HG03460 (cell line): ENCODE data around the gene NMS.

Experiments used
- ATAC-seq: cut with Tn5 transposase; IDR thresholded peaks from one replicate; pipeline ENCODE4 v1.9.1; 2021; ENCODE audit not compliant: unreplicated experiment

Gene NMS

DNA sequence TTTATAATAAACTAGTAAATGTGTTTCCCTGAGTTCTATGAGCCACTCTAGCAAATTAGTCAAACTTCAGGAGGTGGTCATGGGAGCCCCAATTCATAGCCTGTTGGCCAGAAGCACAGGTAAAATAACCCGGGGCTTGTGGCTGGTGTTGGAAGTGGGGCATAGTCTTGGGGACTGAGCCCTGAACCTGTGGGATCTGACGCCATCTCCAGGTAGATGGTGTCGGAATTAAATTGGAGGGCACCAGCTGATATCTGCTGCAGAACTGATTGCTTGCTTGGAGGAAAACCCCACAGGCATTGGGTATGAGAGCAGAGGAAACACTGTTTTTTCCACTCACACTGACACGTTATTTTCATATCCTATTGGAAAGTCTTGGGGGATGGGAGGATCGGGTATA lies 14.1 kb downstream of the NMS start:
- ATAC-seq: no peak

DNA sequence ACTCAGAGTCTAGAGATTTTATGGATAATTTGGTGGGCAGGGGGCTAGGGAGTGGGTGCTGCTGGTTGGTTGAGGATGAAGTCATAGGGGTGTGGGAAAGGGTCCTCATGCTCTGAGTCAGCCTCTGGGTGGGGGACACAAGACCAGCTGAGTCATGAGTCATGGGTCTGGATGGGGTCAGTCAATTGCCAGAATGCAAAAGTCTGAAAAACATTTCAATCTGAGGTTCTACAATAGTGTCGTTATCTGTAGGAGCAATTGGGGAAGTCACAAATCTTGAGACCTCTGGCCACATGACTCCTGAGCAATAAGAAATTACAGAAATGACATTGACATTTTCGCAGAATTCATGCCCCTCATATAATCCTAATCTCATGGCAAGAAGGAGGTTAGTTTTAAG lies 15.1 kb downstream of the NMS start:
- ATAC-seq: no peak

DNA sequence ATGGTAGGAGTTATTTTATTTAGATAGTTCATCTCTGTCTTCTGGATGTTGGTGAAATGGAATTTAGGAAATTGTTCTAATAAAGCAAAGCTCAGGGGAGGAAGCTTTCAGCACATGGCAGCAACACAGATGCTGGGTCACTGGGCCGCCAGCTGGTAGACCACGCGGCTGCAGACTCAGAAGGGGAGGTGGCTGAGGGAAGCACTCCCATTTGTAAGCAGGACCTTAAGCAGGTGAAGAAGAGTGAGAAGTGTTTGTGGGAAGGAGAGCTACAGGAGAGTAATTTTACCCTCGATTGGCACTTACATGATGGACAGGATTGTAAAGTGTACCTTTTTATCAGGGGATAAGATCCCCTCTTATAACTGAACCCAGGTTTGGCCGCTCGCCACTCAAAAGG lies 24.4 kb downstream of the NMS start:
- ATAC-seq: no peak

DNA sequence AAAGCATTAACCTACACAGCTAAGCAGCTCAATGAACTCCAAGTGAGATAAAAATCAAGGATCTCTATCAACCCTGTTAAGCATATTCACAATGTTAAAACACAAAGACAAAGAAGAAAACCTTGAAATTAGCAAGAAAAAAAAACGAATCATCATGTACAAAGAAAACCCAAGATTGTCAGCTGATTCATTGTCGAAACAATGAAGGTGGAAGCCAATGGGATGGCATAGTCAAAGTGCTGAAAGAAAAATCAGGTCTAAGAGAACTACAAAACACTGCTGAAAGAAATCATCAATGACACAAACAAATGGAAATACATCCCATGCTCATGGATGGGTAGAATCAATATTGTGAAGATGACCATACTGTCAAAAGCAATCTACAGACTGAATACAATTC lies 32.5 kb downstream of the NMS start:
- ATAC-seq: no peak

DNA sequence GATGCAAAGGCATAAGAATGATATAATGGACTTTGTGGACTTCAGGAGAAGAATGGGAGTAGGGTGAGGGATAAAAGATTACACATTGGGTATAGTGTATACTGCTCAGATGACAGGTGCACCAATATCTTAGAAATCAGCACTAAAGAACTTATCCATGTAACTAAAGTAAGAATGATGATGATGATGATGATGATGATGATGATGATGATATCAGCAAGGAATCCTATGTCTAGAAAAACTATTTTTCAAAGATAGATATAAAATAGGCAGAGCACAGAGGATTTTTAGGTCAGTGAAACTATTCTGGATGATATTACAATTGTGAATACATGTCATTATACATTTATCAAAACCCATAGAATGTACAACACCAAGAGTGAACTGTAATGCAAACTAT lies 34.3 kb downstream of the NMS start:
- no peak for ATAC-seq

DNA sequence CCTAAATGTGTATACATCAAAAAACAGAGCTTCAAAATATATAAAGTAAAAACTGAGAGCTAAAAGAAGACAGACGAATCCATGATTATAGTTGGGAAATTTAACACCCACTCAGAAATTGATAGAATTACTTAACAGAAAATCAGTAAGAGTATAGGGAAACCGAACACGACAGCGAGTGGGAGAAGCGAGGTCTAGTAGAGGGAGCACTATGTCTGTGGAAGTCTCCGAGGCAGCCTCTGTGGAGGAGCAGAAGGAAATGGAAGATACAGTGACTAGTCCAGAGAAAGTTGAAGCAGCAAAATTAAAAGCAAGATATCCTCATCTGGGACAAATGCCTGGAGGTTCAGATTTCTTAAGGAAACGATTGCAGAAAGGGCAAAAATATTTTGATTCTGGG lies 38.8 kb downstream of the NMS start:
- no peak for ATAC-seq

DNA sequence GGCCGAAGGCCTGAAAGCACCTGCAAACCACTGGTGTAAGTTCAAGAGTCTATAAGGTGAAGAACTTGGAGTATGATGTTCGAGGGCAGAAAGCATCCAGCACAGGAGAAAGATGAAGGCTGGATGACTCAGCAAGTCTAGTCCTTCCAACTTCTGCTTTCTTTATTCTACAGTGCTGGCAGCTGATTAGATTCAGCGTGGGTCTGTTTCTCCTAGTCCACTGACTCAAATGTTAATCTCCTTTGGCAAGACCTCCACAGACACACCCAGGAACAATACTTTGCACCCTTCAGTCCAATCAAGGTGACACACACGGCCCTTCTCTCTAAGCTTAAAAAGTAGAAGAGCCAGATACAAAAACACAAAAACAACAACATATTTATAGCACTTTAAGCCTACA lies 43.4 kb downstream of the NMS start:
- ATAC-seq: no peak

DNA sequence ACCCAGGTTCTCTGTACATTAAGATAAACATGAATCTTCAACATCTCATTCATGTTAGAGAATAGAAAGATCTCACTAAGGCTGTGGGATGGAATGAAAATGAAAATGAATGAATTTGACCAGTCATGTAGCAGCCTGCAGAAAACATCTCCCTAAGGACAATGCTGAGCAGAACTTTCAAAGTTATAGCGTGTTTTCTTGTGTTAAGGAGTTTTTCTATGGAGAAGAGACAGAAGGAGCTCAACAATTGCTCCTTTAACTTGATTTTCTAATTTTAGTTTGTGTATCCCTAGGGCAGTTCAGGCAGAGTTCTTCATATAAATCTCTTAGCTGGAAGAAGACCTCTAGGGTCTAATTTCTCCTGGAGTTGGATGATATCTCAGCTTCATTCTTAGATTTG lies 47.3 kb downstream of the NMS start:
- no peak for ATAC-seq

DNA sequence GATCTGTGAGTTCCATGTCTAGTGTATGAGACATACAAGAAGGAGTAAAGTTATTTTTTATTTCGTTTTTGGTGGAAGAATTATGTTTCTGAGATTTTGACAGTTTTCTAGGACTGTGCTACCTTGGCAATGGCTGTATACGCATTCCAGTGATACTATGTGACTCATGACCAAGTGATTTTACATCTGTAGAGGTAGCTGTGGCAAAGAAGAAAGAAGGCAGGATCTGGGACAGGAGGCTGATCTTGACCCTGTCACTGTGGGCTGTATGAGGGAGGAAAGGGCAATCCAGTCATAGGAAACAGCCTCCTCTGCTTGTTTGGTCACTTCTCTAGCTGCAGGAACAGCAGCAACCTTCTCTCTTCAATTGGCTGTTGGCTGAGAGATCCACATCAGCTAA lies 48.5 kb downstream of the NMS start:
- no peak for ATAC-seq

DNA sequence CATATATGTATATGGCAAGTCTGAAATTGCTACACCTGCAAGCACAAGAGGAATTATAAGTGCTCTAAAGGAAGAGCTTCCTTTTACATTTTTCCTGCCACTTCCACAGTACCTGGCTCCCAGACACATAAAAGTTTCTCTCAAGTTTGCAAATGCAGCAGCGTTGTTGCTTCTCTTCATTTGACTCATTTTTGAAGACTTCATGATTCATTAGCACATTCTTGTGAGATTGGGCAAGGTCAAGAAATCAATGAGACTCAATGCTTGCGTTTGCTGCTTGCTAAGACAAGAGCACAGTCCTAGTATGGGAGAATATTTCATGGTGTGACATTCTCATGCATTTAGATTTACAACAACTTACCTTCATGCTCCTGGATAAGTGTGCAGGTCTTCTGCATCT lies 49.9 kb downstream of the NMS start:
- ATAC-seq: no peak

DNA sequence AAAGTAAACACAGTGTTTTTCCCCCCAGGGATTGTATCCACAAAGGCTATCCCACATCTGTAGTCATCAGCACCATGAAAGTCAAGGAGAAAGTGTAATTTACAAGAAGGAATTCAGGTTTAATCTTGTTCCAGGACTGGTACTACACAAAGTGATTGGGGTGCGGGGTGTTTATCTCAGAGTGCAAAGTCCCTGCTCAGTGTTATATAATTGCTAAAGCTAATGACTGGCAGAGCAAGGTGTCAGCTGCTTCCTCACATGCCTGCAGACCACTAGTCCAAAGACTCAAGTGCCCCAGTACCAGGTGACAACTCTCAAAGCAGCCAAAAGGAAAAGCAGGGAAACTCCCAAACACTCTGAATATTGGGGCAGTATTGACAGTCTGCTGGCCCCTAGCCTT lies 52.1 kb downstream of the NMS start:
- ATAC-seq: no peak

DNA sequence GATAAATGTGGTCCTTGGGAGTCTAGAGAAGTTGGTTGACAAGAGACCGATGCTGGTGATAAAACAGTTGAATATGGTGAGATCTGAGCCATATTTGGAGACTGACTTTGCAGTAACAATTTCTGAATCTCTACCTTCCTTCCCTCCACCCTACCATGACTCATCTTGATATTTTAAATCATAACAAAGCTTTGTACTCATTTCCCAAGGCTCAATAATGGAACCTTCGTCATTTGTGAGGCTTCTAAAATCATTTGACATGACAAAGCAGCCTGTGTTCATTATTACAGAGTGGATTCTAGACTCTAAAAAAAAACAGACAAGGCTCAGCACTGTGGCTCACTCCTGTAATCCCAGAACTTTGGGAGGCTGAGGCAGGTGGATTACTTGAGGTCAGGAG lies 54.0 kb downstream of the NMS start:
- ATAC-seq: no peak

DNA sequence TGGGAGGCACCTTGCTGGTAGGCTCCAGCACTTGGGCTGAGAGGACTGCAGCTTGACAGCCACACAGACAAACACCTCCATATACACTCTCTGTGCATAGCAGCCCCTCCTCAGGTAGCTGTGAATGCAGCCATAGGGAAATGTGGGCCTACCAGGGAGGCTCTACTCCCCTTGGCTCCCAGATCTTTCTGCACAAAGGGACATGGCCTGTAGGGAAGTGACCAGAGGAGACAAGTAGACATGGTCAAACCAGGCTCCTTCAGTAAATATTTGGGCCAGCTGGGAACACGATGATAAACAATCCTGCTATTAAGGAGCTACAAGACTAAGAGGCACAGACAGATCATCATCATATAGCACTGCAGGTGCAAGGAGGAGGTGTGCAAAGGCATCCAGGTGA lies 56.6 kb downstream of the NMS start:
- ATAC-seq: no peak

DNA sequence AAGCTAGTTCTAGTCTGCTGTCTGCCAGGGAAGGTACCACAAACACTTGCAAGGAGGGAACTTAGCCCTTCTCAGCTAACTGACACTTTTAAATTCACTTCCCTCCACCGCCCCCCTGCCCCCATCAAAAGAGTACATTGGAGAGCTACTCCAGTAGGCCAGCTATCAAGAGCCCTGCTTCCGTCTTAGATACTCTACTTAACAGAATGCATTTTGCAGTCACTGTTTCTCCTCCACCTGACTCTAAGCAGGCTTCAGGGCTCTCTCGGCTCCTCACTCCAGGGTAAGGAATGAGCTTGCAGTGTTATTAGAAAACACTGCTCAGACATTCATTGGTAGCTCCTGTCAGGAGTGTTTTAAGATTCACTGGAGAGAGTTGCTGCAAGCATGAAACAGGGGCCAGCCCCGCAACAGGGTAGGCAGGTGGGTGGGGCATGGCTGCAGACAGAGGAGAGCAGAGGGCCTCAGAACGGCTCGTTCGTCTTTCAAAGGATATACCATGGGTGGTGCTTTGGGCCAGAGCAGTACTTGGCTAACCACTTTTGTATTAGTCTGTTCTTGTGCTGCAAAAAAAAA lies 57.2 kb downstream of the NMS start:
- ATAC-seq: no peak

DNA sequence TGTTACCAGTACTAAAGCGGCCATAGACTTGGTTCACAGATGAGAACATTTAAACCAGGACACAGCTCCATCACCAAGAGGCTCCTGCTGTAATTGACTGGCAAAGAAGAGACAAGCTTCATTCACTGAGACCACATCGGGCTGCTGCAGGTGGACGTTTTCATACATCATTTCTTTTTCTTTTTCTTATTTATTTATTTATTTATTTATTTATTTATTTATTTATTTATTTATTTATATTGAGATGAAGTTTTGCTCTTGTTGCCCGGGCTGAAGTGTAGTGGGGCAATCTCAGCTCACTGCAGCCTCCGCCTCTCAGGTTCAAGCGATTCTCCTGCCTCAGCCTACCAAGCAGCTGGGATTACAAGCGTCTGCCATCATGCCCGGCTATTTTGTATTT lies 58.9 kb downstream of the NMS start:
- no peak for ATAC-seq

DNA sequence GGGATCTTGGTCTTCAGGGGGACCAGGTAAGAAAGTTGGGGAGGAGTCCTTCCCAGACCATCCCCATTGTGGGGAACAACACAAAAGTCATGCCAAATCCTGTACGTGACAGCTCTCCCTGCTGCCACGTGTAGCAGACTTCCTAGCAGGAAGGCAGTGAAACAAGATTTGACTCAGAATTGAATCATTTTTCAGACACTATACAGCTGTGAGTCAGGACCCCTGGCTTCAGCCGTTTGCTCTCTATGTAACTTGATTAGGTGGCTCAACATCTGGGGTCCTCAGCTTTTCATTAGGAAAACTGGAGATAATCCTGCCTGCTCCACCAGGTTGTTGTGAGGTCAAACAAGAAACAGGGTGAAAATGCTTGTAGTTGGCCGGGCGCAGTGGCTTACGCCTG lies 59.6 kb downstream of the NMS start:
- ATAC-seq: no peak
